NCI-H446 (cell line): ENCODE measurements around the gene GDF7.

Experiments used
- DNase-seq, 2 experiments: peaks; one replicate each; lab custom pipeline; 2025; lab: John Stamatoyannopoulos, UW

Gene GDF7

GRCh38 chr2:20666304-20667150 is at the start of gene GDF7:
Gene GDF7, plus strand, starts transcription at chr2:20667144. Its CDS starts 96 bp downstream, at chr2:20667240.
- DNase-seq: no peak

GRCh38 chr2:20617892-20618467 is 49.0 kb upstream of the GDF7 start:
- peak in 1 of 2 experiments; percentile 38 for DNase-seq

- no peak for DNase-seq
Measured at GRCh38 chr2:20618468-20618885, 48.5 kb upstream of the GDF7 start.

GRCh38 chr2:20618886-20619521 is 47.9 kb upstream of the GDF7 start:
- no peak for DNase-seq

- no peak for DNase-seq
Measured at GRCh38 chr2:20619624-20620024, 47.3 kb upstream of the GDF7 start.

- no peak for DNase-seq
Measured at GRCh38 chr2:20620271-20620681, 46.7 kb upstream of the GDF7 start.

GRCh38 chr2:20620696-20621365 is 46.1 kb upstream of the GDF7 start:
- DNase-seq: no peak

GRCh38 chr2:20621366-20622295 is 45.3 kb upstream of the GDF7 start:
- no peak for DNase-seq

- DNase-seq: no peak
Measured at GRCh38 chr2:20622296-20622686, 44.7 kb upstream of the GDF7 start.

GRCh38 chr2:20622731-20623130 is 44.2 kb upstream of the GDF7 start:
- no peak for DNase-seq

GRCh38 chr2:20623241-20623640 is 43.7 kb upstream of the GDF7 start:
- DNase-seq: no peak

GRCh38 chr2:20623741-20624155 is 43.2 kb upstream of the GDF7 start:
- no peak for DNase-seq

- no peak for DNase-seq
Measured at GRCh38 chr2:20624156-20624883, 42.6 kb upstream of the GDF7 start.

GRCh38 chr2:20624884-20625485 is 42.0 kb upstream of the GDF7 start:
- DNase-seq: no peak

GRCh38 chr2:20625491-20626391 is 41.2 kb upstream of the GDF7 start:
- no peak for DNase-seq

GRCh38 chr2:20626392-20626697 is 40.6 kb upstream of the GDF7 start:
- no peak for DNase-seq

- no peak for DNase-seq
Measured at GRCh38 chr2:20626698-20627513, 40.0 kb upstream of the GDF7 start.

- DNase-seq: no peak
Measured at GRCh38 chr2:20627712-20628380, 39.1 kb upstream of the GDF7 start.
